ENCODE measurements around the gene PGBD2.
"Not testable (repeated sequence)": the region's sequence is repeated elsewhere in the genome, so short reads cannot be mapped to it uniquely, and the experiment has no call there.

Gene PGBD2

GRCh38 chr1:248927283-248927682 is 21.2 kb downstream of the PGBD2 start:
- DNase-seq: not testable (repeated sequence)

DNA sequence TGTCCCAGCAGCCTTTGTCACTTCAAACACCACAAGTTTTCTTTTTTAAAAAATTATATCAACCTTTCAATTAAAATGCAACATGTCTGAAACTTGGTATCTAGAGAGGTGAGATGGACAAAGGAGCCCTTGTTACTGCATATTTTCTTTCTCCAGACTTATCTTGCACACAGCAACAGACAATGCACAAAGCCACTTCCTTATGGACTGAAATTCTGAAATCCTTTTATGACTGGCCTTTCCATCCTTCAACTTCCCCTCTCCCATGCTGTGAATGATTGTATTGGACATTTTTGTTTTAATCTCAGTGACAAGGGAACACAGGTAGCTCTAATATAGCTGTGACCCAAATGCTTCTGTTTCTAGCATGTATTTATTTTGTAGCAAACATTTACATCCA is 22.1 kb downstream of the PGBD2 start:
- DNase-seq: not testable (repeated sequence)

DNA sequence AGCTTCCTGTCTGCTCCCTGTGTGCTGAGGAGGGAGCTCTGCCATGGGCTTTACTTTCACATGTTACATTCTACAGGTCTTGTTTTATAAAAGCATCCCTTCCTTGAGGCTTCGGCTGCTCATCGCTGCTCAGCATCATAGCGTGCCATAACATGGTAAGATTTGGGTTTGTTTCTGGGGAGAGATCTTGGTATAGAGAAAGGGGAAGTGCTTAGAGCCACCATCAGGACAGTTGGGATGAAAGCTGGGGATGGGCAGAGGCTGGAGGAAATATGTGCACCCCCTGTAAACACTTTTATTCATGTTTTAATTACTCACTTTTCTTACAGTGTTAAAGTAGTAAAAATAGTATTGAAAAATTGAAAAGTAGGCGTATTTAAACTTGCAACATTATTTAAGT is 24.0 kb downstream of the PGBD2 start:
- DNase-seq: not testable (repeated sequence)

- not testable (repeated sequence) for DNase-seq
Observed at GRCh38 chr1:248938173-248938809, 32.3 kb downstream of the PGBD2 start.

DNA sequence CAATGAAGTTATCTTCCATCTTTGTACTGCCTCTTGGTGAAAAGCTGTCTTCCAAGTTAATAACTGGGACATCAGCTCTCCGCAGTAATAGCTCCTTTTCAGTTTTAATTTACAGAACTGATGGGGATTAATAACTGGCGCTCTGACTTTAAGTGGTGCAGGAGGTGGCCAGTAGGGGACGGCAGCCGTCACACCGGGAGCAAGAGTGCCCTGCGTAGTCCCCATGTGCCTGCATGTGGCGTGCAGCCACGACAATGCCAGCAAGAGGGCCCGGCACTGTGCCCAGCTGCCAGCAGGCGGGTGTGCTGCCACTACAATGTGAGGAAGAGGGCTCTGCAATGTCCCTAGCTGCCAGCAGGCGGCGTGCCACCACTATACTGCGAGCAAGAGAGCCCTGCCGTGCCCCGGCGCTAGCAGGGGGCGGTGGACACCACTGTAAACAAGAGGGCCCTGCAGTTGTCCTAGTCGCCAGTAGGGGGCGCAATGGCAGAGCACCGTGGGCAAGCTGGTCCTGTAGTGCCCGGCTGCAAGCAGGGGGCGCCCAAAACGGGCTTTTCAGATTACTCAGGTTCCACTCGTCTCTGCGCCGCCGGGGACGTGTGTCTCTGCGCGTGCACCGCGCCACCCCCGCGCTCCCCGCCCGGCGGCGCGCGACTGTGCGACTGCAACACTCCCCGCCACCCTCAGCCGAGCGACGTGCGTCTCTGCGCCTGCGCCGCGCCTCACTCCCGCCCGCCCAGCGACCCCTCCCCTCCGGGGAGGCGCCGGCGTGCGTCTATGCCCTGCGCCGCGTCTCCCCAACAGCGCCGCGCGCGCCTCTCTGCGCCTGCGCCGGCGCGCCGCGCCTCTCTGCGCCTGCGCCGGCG is 38.3 kb downstream of the PGBD2 start:
- DNase-seq: not testable (repeated sequence)

- DNase-seq: not testable (repeated sequence)
Observed at GRCh38 chr1:248945000-248945423, 39.0 kb downstream of the PGBD2 start.

- not testable (repeated sequence) for DNase-seq
Observed at GRCh38 chr1:248945453-248945852, 39.4 kb downstream of the PGBD2 start.

DNA sequence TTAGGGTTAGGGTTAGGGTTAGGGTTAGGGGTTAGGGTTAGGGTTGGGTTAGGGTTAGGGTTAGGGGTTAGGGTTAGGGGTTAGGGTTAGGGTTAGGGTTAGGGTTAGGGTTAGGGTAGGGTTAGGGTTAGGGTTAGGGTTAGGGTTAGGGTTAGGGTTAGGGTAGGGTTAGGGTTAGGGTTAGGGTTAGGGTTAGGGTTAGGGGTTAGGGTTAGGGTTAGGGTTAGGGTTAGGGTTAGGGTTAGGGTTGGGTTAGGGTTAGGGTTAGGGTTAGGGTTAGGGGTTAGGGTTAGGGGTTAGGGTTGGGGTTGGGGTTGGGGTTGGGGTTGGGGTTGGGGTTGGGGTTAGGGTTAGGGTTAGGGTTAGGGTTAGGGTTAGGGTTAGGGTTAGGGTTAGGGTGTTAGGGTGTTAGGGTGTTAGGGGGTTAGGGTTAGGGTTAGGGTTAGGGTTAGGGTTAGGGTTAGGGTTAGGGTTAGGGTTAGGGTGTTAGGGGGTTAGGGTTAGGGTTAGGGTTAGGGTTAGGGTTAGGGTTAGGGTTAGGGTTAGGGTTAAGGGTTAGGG is 39.9 kb downstream of the PGBD2 start:
- not testable (repeated sequence) for DNase-seq
